ENCODE data around the gene OR6S1.
"Not testable (repeated sequence)": the region's sequence is repeated elsewhere in the genome, so short reads cannot be mapped to it uniquely, and the experiment has no call there.

The OR6S1 gene

GRCh38 chr14:20642755-20643154 is 1.3 kb upstream of the OR6S1 start:
- H3K4me1 ChIP-seq (ENCODE audit: control insufficient read depth, insufficient read depth, low read length); POLR2A ChIA-PET: not testable (repeated sequence)

GRCh38 chr14:20642182-20642581 is 691 bp upstream of the OR6S1 start:
- CTCF ChIA-PET = interaction anchor here (0.7 to 0.8 kb wide), 2 partner anchors 49 to 226 kb away, joined by 4 read pairs; no protein-coding TSS in a partner anchor
- Histone ChIP-seq H3K9me3 (ENCODE audit: control insufficient read depth, insufficient read depth, low read depth, low read length) (no peaks in the 10 kb centered on the region), H3K4me1 (ENCODE audit: control insufficient read depth, insufficient read depth, low read length) (no peaks in the 10 kb centered on the region), H3K27ac (ENCODE audit: extremely low read depth, low read depth, low read length) (no peak overlapping the region), H3K4me3 (ENCODE audit: low read depth, low read length) (no peak overlapping the region), H3K36me3 (ENCODE audit: control insufficient read depth in 2 of 2, insufficient read depth in 1 of 2, low read length in 2 of 2) (no peaks in the 10 kb centered on the region)
- POLR2A ChIA-PET = no interaction called here
- TF ChIP-seq ZNF26 (tag by site-specific recombination; IDR thresholded peaks at IDR 0.05) (no peak), ZNF530 (tag by site-specific recombination; IDR thresholded peaks at IDR 0.05; ENCODE audit: low read depth) (no peak), ZNF37A (tag by site-specific recombination; IDR thresholded peaks at IDR 0.05) (no peak), ZBTB10 (tag by site-specific recombination; IDR thresholded peaks at IDR 0.05) (no peak), ZBTB44 (tag by site-specific recombination; IDR thresholded peaks at IDR 0.05) (no peak), ZNF114 (tag by site-specific recombination; IDR thresholded peaks at IDR 0.05) (no peak), ZNF24 (tag by site-specific recombination; IDR thresholded peaks at IDR 0.05) (no peak), TRIM28 (IDR thresholded peaks at IDR 0.05; ENCODE audit: borderline replicate concordance, low read length) (no peak), REST (tag by site-specific recombination; IDR thresholded peaks at IDR 0.05) (no peak), ZNF76 (tag by site-specific recombination; IDR thresholded peaks at IDR 0.05; ENCODE audit: borderline replicate concordance, low read depth) (no peak), REPIN1 (tag by site-specific recombination; IDR thresholded peaks at IDR 0.05; ENCODE audit: low read depth) (no peak), FEZF1 (tag by site-specific recombination; IDR thresholded peaks at IDR 0.05) (no peak), ZNF501 (tag by site-specific recombination; IDR thresholded peaks at IDR 0.05) (no peak), ZNF174 (tag by site-specific recombination; IDR thresholded peaks at IDR 0.05) (no peak), ZNF211 (tag by site-specific recombination; IDR thresholded peaks at IDR 0.05; ENCODE audit: low read depth) (no peak), KLF1 (tag by site-specific recombination; IDR thresholded peaks at IDR 0.05) (no peak), ZSCAN5A (tag by site-specific recombination; IDR thresholded peaks at IDR 0.05) (no peak), ZBTB11 (tag by site-specific recombination; conservative IDR thresholded peaks at IDR 0.05; ENCODE audit: low read depth) (no peak), ZNF596 (tag by site-specific recombination; IDR thresholded peaks at IDR 0.05) (no peak)

More at GRCh38 chr14:20642755-20643154, 1.3 kb upstream of the OR6S1 start:
- H3K9me3 ChIP-seq (ENCODE audit: control insufficient read depth, insufficient read depth, low read depth, low read length); H3K36me3 ChIP-seq (ENCODE audit: control insufficient read depth in 2 of 2, insufficient read depth in 1 of 2, low read length in 2 of 2); H3K4me3 ChIP-seq (ENCODE audit: low read depth, low read length); H3K27ac ChIP-seq (ENCODE audit: extremely low read depth, low read depth, low read length): not testable (repeated sequence)
- CTCF ChIA-PET = interaction anchor here (0.7 to 0.8 kb wide), 2 partner anchors 48 to 227 kb away, joined by 4 read pairs; no protein-coding TSS in a partner anchor
- TF ChIP-seq ZNF341 (tag by site-specific recombination; IDR thresholded peaks at IDR 0.05; ENCODE audit: low read depth) = peak; percentile 33; the same call in 1 of the 2 replicates

Data from HEK293 (cell line).